Measurements from ENCODE around the gene GEMIN4. TPM values are rescaled to one million over a fixed set of nuclear protein-coding genes. Genes with fewer than 3 reads are reported as not detected.
"Not testable (repeated sequence)": the region's sequence is repeated elsewhere in the genome, so short reads cannot be mapped to it uniquely, and the experiment has no call there.

The GEMIN4 gene
- total and polyA plus RNA-seq, 2 donors from 2014 or later = 4.6 to 14.8 TPM

DNA sequence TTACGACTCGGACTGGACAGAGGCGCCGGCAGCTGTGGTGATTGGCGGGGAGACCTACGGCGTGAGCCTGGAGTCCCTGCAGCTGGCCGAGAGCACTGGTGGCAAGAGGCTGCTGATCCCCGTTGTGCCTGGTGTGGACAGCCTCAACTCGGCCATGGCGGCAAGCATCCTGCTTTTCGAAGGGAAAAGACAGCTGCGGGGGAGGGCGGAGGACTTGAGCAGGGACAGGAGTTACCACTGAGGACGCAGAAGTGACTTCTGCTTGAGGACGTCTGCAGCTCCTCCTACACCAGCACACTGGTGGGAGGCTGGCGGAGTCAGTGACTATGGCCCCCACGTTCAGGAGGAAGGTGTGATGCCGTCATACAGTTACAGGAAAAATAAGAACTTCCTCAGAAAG, 39.8 kb upstream of the GEMIN4 start:
- DNase-seq = peak in 1 of 5 donors; percentile 55
- intact Hi-C loops (cut with DNase I) = loop anchor here (10.0 kb wide), 2 partner anchors 193 to 263 kb away; no protein-coding TSS in a partner anchor

DNA sequence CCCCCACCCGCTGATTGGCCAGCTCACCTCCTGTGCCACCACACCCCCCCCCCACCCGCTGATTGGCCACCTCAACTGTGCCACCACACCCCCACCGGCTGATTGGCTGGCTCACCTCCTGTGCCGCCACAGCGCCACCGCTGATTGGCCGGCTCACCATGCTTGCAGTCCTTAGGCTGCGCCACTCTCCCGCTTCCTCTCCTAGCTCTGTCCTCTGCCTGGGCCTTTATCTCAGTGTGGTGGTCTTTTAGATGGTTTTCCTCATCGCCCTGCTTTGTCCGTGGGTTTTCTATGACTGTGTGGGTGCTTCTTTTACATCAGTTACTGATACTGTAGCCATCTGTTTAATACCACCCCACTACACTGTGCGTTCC, 38.8 kb upstream of the GEMIN4 start:
- H3K4me3 ChIP-seq (ENCODE audit: low read length in 3 of 3); H3K9ac ChIP-seq (ENCODE audit: low read length in 3 of 3); H3K27ac ChIP-seq (ENCODE audit: low read depth in 2 of 2, low read length in 2 of 2); FAIRE-seq; H3K27me3 ChIP-seq (ENCODE audit: control insufficient read depth, insufficient read depth, low read length); H3K9me3 ChIP-seq (ENCODE audit: control insufficient read depth in 2 of 3, insufficient read depth in 1 of 3, low read length in 3 of 3); H3K4me1 ChIP-seq (ENCODE audit: control insufficient read depth in 2 of 3, insufficient read depth in 2 of 3, low read depth in 1 of 3, low read length in 3 of 3): not testable (repeated sequence)
- H3K36me3 ChIP-seq (ENCODE audit: control insufficient read depth in 2 of 3, insufficient read depth in 3 of 3, low read length in 3 of 3) = peaks cover 2 to 25% (median 23%) of the 10 kb centered on the region in 3 donors
- intact Hi-C loops (cut with DNase I) = loop anchor here (10.0 kb wide), 2 partner anchors 194 to 264 kb away; no protein-coding TSS in a partner anchor
- DNase-seq = peak in 3 of 5 donors; percentile 21 to 84 (median 49)

More for the DNA sequence above, 39.8 kb upstream of the GEMIN4 start:
- Histone ChIP-seq H3K27ac (ENCODE audit: low read depth in 2 of 2, low read length in 2 of 2) (no peak overlapping the region), H3K9ac (ENCODE audit: low read length in 3 of 3) (no peak overlapping the region), H3K9me3 (ENCODE audit: control insufficient read depth in 2 of 3, insufficient read depth in 1 of 3, low read length in 3 of 3) (no peaks in the 10 kb centered on the region), H3K4me1 (ENCODE audit: control insufficient read depth in 2 of 3, insufficient read depth in 2 of 3, low read depth in 1 of 3, low read length in 3 of 3) (no peaks in the 10 kb centered on the region), H3K36me3 (ENCODE audit: control insufficient read depth in 2 of 3, insufficient read depth in 3 of 3, low read length in 3 of 3) (peaks cover 2 to 25% (median 23%) of the 10 kb centered on the region in 3 donors), H3K4me3 (ENCODE audit: low read length in 3 of 3) (no peak overlapping the region), H3K27me3 (ENCODE audit: control insufficient read depth, insufficient read depth, low read length) (no peaks in the 10 kb centered on the region)
- no peak for FAIRE-seq
- TF ChIP-seq, protein P1, sequence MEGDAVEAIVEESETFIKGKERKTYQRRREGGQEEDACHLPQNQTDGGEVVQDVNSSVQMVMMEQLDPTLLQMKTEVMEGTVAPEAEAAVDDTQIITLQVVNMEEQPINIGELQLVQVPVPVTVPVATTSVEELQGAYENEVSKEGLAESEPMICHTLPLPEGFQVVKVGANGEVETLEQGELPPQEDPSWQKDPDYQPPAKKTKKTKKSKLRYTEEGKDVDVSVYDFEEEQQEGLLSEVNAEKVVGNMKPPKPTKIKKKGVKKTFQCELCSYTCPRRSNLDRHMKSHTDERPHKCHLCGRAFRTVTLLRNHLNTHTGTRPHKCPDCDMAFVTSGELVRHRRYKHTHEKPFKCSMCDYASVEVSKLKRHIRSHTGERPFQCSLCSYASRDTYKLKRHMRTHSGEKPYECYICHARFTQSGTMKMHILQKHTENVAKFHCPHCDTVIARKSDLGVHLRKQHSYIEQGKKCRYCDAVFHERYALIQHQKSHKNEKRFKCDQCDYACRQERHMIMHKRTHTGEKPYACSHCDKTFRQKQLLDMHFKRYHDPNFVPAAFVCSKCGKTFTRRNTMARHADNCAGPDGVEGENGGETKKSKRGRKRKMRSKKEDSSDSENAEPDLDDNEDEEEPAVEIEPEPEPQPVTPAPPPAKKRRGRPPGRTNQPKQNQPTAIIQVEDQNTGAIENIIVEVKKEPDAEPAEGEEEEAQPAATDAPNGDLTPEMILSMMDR (IDR thresholded peaks at IDR 0.05; ENCODE audit: borderline replicate concordance, extremely low read depth, insufficient read depth) = no peak

DNA sequence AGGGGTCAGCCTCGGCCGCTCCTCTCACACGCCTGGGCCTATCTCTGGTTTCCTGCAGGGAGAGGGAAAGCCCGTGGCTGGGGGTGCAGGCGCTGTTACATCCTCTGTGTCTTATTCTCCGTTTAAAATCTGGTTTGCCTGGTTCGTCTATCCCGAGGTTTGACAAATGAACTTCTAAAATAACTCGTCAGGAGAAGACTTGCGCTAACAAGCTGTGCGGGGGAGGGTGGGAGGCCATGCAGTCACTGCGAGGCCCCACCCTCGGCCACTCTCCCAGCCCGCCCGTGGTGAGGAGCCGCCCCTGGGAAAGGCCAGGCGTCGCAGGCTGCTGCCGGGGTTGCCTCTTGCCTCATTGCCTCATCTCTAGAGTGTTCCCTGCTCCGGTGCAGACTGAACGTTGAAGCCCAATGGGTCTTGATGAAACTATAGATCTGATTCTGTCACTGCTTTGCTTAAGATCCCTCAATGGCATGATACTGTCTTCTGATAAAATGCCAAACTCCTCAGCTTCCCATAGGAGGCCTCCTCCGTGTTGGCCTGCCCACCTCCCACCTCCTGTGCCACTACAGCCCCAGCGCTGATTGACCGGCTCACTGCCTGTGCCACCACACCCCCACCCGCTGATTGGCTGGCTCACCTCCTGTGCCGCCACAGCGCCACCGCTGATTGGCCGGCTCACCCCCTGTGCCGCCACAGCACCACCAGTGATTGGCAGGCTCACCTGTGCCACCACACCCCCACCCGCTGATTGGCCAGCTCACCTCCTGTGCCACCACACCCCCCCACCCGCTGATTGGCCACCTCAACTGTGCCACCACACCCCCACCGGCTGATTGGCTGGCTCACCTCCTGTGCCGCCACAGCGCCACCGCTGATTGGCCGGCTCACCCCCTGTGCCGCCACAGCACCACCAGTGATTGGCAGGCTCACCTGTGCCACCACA, 38.1 kb upstream of the GEMIN4 start:
- not testable (repeated sequence) for FAIRE-seq; H3K4me3 ChIP-seq (ENCODE audit: low read length in 3 of 3); H3K27ac ChIP-seq (ENCODE audit: low read depth in 2 of 2, low read length in 2 of 2); H3K4me1 ChIP-seq (ENCODE audit: control insufficient read depth in 2 of 3, insufficient read depth in 2 of 3, low read depth in 1 of 3, low read length in 3 of 3); H3K9ac ChIP-seq (ENCODE audit: low read length in 3 of 3); H3K27me3 ChIP-seq (ENCODE audit: control insufficient read depth, insufficient read depth, low read length); H3K9me3 ChIP-seq (ENCODE audit: control insufficient read depth in 2 of 3, insufficient read depth in 1 of 3, low read length in 3 of 3)
- intact Hi-C loops (cut with DNase I) = loop anchor here (10.0 kb wide), 2 partner anchors 195 to 265 kb away; no protein-coding TSS in a partner anchor
- H3K36me3 ChIP-seq (ENCODE audit: control insufficient read depth in 2 of 3, insufficient read depth in 3 of 3, low read length in 3 of 3) = peaks cover 2 to 25% (median 23%) of the 10 kb centered on the region in 3 donors
- peak; percentile 43 to 92 (median 59) for DNase-seq

DNA sequence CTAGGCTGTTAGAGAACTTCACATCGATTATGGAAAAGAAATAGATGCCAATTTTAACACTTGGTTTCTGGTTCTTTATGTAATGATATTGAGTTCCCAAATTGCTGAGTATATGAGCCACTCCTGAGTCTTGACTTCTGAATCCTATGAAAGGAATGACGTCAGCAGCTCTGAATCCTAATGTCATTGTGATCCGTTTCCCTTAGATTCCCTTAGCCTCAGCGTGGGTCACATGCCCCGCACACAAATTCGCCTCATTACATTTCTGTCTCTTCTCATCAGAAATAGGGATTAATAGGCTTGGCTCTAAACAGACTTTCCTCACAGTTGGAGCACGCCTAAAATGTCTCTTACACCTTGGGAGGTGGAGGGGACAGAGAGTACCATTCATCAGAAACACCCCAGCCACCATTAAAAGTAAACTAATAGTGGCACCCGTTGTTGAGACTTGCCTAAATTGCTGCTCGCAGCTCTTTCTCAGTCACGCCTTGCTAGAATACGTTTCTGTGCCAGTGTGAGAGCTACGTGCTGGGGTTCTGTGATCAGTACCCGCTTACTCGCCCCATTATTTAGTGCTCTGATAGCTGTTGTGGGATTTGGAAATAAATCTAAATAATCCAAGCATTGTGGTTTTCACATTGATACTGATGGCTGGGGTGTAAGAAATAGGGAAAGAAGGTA, 37.2 kb upstream of the GEMIN4 start:
- Histone ChIP-seq H3K27me3 (ENCODE audit: control insufficient read depth, insufficient read depth, low read length) (no peaks in the 10 kb centered on the region), H3K27ac (ENCODE audit: low read depth in 2 of 2, low read length in 2 of 2) (no peak overlapping the region), H3K4me1 (ENCODE audit: control insufficient read depth in 2 of 3, insufficient read depth in 2 of 3, low read depth in 1 of 3, low read length in 3 of 3) (peaks cover 0 to 2% (median 0%) of the 10 kb centered on the region in 3 donors), H3K9me3 (ENCODE audit: control insufficient read depth in 2 of 3, insufficient read depth in 1 of 3, low read length in 3 of 3) (no peaks in the 10 kb centered on the region), H3K9ac (ENCODE audit: low read length in 3 of 3) (no peak overlapping the region), H3K36me3 (ENCODE audit: control insufficient read depth in 2 of 3, insufficient read depth in 3 of 3, low read length in 3 of 3) (peaks cover 2 to 27% (median 25%) of the 10 kb centered on the region in 3 donors), H3K4me3 (ENCODE audit: low read length in 3 of 3) (no peak overlapping the region)
- TF ChIP-seq, protein P1 (IDR thresholded peaks at IDR 0.05; ENCODE audit: borderline replicate concordance, extremely low read depth, insufficient read depth) = no peak
- FAIRE-seq (no peak), DNase-seq (peak in 1 of 5 donors; percentile 10)
- intact Hi-C loops (cut with DNase I) = no loop called here

Measured in kidney (tissue), 14 donors.